Mesendoderm (in vitro differentiated cells): ENCODE data around the gene LCP2.
A peak's percentile ranks its signal among the peaks of the same experiment; 100 is the strongest.

Experiments used
- DNase-seq: peaks from one replicate; pipeline ENCODE4 v3.0.0; 2013
- H2AK5ac ChIP-seq: 2 replicates; pipeline ENCODE4 v1.6.1; 2013; ENCODE audit warnings: low read length, inconsistent platforms
- H2BK120ac ChIP-seq: 2 replicates; pipeline ENCODE4 v1.6.1; 2013; ENCODE audit warnings: low read depth, mild to moderate bottlenecking, low read length, moderate library complexity, mixed read lengths
- H2BK15ac ChIP-seq: replicated peaks from 2 replicates; pipeline ENCODE4 v1.6.1; 2013; ENCODE audit warnings: low read depth, mild to moderate bottlenecking, moderate library complexity
- H2BK5ac ChIP-seq: 2 replicates; pipeline ENCODE4 v1.6.1; 2013; ENCODE audit warnings: low read length, inconsistent platforms
- H3K18ac ChIP-seq: 2 replicates; pipeline ENCODE4 v1.6.1; 2013; ENCODE audit warnings: mild to moderate bottlenecking, low read length, mixed read lengths
- H3K23ac ChIP-seq: one replicate; pipeline ENCODE4 v1.6.1; 2013; ENCODE audit warnings: low read length
- H3K27ac ChIP-seq: 2 replicates; pipeline ENCODE4 v1.5.1; 2013; ENCODE audit warnings: low read depth, mild to moderate bottlenecking, inconsistent platforms, low read length, moderate library complexity
- H3K27me3 ChIP-seq: 2 replicates; pipeline ENCODE4 v1.6.1; 2013; ENCODE audit warnings: low read length, control low read depth, mild to moderate bottlenecking, inconsistent platforms; ENCODE audit not compliant: insufficient read depth, poor library complexity
- H3K36me3 ChIP-seq: 2 replicates; pipeline ENCODE4 v1.6.1; 2013; ENCODE audit warnings: low read length, inconsistent platforms; ENCODE audit not compliant: control insufficient read depth, insufficient read depth
- H3K4ac ChIP-seq: one replicate; pipeline ENCODE4 v1.6.1; 2013; ENCODE audit warnings: low read depth, mild to moderate bottlenecking, low read length, moderate library complexity
- H3K4me1 ChIP-seq: 2 replicates; pipeline ENCODE4 v1.6.1; 2013; ENCODE audit warnings: low read depth, low read length, inconsistent platforms; ENCODE audit not compliant: control insufficient read depth
- H3K4me2 ChIP-seq: 2 replicates; pipeline ENCODE4 v1.6.1; 2013; ENCODE audit warnings: low read length
- H3K4me3 ChIP-seq: 2 replicates; pipeline ENCODE4 v1.5.1; 2013; ENCODE audit warnings: mild to moderate bottlenecking, low read length
- H3K56ac ChIP-seq: one replicate; pipeline ENCODE4 v1.6.1; 2013; ENCODE audit warnings: low read length
- H3K79me1 ChIP-seq: 2 replicates; pipeline ENCODE4 v1.6.1; 2013; ENCODE audit warnings: low read length, inconsistent platforms
- H3K79me2 ChIP-seq: 2 replicates; pipeline ENCODE4 v1.6.1; 2013; ENCODE audit warnings: mild to moderate bottlenecking, low read length; ENCODE audit not compliant: control insufficient read depth, insufficient read depth
- H3K9ac ChIP-seq: 2 replicates; pipeline ENCODE4 v1.6.1; 2013; ENCODE audit warnings: low read length, inconsistent platforms
- H4K5ac ChIP-seq: one replicate; pipeline ENCODE4 v1.6.1; 2013; ENCODE audit warnings: low read length
- H4K8ac ChIP-seq: one replicate; pipeline ENCODE4 v1.6.1; 2013; ENCODE audit warnings: low read depth, mild to moderate bottlenecking, control low read depth, low read length, moderate library complexity
- WGBS: extraction: QIAGEN DNeasy Blood & Tissue Kit; methylation state at CpG from one replicate; pipeline ENCODE4 v1.1.7; 2013; ENCODE audit warnings: low lambda C conversion rate, missing lambda C conversion rate; ENCODE audit not compliant: insufficient coverage; ENCODE audit errors: extremely low coverage; 5-methylcytosine and 5-hydroxymethylcytosine counted together

LCP2 gene

DNA sequence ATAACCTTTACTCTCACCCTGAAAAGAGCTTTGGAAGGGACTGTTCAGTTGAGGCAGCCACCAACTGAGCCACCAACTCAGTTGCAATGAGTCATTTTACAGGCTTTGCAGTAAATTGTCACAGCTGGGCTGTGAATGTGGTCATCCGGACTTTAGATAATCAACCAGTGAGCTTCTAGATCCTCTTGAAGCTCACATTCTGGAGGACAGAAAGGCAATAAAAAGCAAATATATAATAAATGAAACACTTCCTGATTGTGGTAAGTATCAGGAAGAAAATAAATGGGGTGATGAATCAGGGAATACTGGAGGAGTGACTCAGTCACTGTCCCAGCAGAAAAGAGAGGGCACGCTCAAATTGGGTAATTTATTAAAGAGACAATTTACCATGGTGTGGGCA is 78.0 kb downstream of the LCP2 start:
- Histone ChIP-seq H3K9ac (no peak overlapping the region), H3K18ac (no peak overlapping the region), H2BK5ac (no peak overlapping the region), H3K4me2 (no peak overlapping the region), H3K23ac (no peak overlapping the region), H4K5ac (no peak overlapping the region), H3K79me2 (no peaks in the 10 kb centered on the region), H2BK120ac (no peak overlapping the region), H3K27me3 (no peaks in the 10 kb centered on the region), H2BK15ac (no peak overlapping the region), H3K4me1 (peaks cover 4% of the 10 kb centered on the region), H3K56ac (no peak overlapping the region), H3K36me3 (no peaks in the 10 kb centered on the region), H3K79me1 (no peaks in the 10 kb centered on the region), H3K27ac (no peak overlapping the region), H3K4ac (no peak overlapping the region), H2AK5ac (no peak overlapping the region), H3K4me3 (no peak overlapping the region), H4K8ac (no peak overlapping the region)
- DNase-seq: peak; percentile 31
- WGBS: no CpG with 5 or more reads among the region's 2 CpGs

DNA sequence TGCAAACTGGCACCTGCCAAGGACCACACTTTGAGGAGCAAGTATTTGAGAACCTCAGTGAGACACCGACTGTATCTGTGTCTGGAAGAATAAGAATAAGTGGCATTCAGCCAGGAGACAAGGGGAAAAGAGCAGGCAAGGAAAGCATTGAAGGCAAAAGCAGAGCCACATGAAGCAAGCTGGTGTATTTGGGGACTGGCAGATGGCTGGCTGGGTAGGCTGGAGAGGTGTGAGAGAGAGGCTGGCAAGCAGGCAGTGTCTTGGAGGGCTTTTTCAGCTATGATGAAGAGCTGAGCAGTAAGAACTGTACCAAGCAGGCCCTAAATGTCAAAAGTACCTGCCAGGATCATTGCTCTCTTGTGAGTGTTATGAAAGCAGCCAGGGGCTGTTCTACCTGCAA is 78.9 kb downstream of the LCP2 start:
- H4K8ac ChIP-seq: no peak overlapping the region

DNA sequence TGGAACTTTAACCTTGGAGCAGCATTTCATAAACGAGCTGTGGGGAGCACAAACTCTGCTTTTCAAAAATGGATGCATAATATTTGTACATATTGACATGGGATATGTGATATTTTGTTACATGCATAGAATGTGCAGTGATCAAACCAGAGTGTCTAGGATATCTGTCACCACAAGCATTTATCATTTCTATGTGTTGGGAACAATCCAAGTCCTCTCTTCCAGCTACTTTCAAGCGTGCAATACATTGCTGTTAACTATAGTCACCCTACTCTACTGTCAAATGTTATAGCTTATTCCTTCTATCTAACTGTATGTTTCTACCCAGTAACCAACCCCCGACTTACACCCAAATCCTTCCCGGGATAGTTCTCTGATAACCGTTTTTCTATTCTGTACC is 79.7 kb downstream of the LCP2 start:
- H3K27ac ChIP-seq: no peak overlapping the region
- H3K23ac ChIP-seq: no peak overlapping the region
- no peaks in the 10 kb centered on the region for H3K79me2 ChIP-seq
- H3K4ac ChIP-seq: no peak overlapping the region
- no peak overlapping the region for H2AK5ac ChIP-seq
- no peak overlapping the region for H4K8ac ChIP-seq
- no peaks in the 10 kb centered on the region for H3K36me3 ChIP-seq
- H3K56ac ChIP-seq: no peak overlapping the region
- H3K4me2 ChIP-seq: no peak overlapping the region
- no CpG with 5 or more reads among the region's 5 CpGs for WGBS
- H2BK5ac ChIP-seq: no peak overlapping the region
- H4K5ac ChIP-seq: no peak overlapping the region
- no peaks in the 10 kb centered on the region for H3K4me1 ChIP-seq
- H3K27me3 ChIP-seq: no peaks in the 10 kb centered on the region
- H3K79me1 ChIP-seq: no peaks in the 10 kb centered on the region
- no peak overlapping the region for H3K9ac ChIP-seq
- DNase-seq: no peak
- no peak overlapping the region for H2BK15ac ChIP-seq
- H2BK120ac ChIP-seq: no peak overlapping the region
- no peak overlapping the region for H3K18ac ChIP-seq
- no peak overlapping the region for H3K4me3 ChIP-seq

More for the DNA sequence above, 78.9 kb downstream of the LCP2 start:
- no peaks in the 10 kb centered on the region for H3K36me3 ChIP-seq
- H3K9ac ChIP-seq: no peak overlapping the region
- WGBS: no CpG with 5 or more reads among the region's 1 CpG
- H3K27me3 ChIP-seq: no peaks in the 10 kb centered on the region
- H3K27ac ChIP-seq: no peak overlapping the region
- H2AK5ac ChIP-seq: no peak overlapping the region
- peaks cover under 1% of the 10 kb centered on the region for H3K4me1 ChIP-seq
- no peak overlapping the region for H3K4me3 ChIP-seq
- no peak overlapping the region for H4K5ac ChIP-seq
- H3K23ac ChIP-seq: no peak overlapping the region
- H3K18ac ChIP-seq: no peak overlapping the region
- no peak overlapping the region for H2BK5ac ChIP-seq
- H2BK120ac ChIP-seq: no peak overlapping the region
- H3K79me2 ChIP-seq: no peaks in the 10 kb centered on the region
- DNase-seq: no peak
- no peak overlapping the region for H2BK15ac ChIP-seq
- H3K4ac ChIP-seq: no peak overlapping the region
- no peaks in the 10 kb centered on the region for H3K79me1 ChIP-seq
- no peak overlapping the region for H3K4me2 ChIP-seq
- H3K56ac ChIP-seq: no peak overlapping the region

DNA sequence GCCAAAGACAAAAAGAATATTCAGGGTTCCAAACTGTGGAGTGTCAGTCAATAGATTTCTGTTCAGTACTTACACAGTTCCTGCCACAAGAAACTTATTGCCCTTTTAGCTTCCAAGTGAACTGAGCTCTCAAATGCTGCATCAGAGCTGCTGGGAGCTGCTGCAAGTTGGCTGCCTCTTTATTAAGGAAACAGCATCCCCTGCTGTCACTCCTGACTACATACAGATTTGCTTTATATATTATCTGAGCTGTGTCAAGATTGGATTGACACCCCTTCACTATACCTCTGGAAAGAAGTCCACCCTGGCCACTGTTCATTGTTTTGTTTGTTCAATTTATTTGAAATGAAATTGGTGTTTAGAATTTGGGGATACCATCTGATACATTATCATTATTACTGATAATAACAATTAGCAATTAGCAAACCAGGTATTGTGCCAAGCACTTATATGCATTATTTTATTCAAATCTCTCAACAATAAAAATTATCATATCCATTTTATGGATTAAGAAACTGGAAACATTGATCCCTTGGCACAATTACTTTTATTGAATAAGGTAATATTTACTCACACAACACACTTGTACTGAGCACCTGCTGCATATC is 81.2 kb downstream of the LCP2 start:
- no peak overlapping the region for H3K4ac ChIP-seq
- H2BK120ac ChIP-seq: no peak overlapping the region
- no peak overlapping the region for H3K56ac ChIP-seq
- no peak overlapping the region for H3K18ac ChIP-seq
- H3K27me3 ChIP-seq: no peaks in the 10 kb centered on the region
- no peak overlapping the region for H4K8ac ChIP-seq
- H2BK15ac ChIP-seq: no peak overlapping the region
- DNase-seq: peak; percentile 75
- no peaks in the 10 kb centered on the region for H3K79me1 ChIP-seq
- no peak overlapping the region for H4K5ac ChIP-seq
- no peak overlapping the region for H3K4me3 ChIP-seq
- H3K79me2 ChIP-seq: no peaks in the 10 kb centered on the region
- H3K9ac ChIP-seq: no peak overlapping the region
- no peak overlapping the region for H2BK5ac ChIP-seq
- no peaks in the 10 kb centered on the region for H3K4me1 ChIP-seq
- H3K27ac ChIP-seq: no peak overlapping the region
- H3K4me2 ChIP-seq: no peak overlapping the region
- no peaks in the 10 kb centered on the region for H3K36me3 ChIP-seq
- no peak overlapping the region for H2AK5ac ChIP-seq
- H3K23ac ChIP-seq: no peak overlapping the region

DNA sequence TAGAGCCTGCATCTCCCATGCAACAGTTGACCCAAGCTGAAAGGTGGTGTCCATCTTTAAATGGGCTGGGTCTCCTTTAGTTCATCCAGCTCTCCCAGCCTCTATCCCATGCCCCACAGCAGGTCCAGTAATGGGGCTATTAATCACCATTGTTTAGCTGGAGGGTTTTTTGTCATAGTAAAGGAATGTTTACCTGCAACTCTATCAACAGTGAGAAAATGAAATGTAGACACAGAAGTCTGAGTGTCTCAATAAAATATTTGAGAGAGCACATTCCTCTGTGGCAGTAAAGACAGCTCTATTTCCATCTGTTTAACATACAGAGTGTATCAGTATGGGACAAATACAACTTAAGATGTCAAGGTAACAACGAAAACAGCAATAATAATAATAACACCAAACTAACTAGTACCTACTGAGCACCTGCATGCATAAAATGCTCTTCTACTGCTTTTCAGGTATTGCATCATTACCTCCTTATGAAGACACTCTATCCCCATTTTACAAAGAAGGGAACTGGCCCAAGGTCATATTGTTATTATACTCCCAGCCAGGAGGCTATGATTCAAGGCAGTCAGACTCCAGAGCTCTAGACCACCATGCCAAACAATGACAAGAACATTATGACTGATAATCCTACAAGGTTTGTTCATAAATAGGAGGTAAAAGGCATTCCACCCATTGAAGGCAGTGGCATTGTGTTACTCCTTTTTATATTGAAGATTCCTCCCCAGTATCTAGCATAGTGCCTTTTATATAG is 85.8 kb downstream of the LCP2 start:
- Histone ChIP-seq H3K4me1 (no peaks in the 10 kb centered on the region), H3K23ac (no peak overlapping the region), H3K4me2 (no peak overlapping the region), H2BK120ac (no peak overlapping the region), H3K79me1 (no peaks in the 10 kb centered on the region), H2BK15ac (no peak overlapping the region), H4K8ac (no peak overlapping the region), H3K27ac (no peak overlapping the region), H3K79me2 (no peaks in the 10 kb centered on the region), H3K4ac (no peak overlapping the region), H2AK5ac (no peak overlapping the region), H3K4me3 (no peak overlapping the region), H3K18ac (no peak overlapping the region), H3K27me3 (no peaks in the 10 kb centered on the region), H3K9ac (no peak overlapping the region), H4K5ac (no peak overlapping the region), H3K56ac (no peak overlapping the region), H2BK5ac (no peak overlapping the region), H3K36me3 (no peaks in the 10 kb centered on the region)
- DNase-seq: no peak
- WGBS: no CpG with 5 or more reads among the region's 1 CpG

DNA sequence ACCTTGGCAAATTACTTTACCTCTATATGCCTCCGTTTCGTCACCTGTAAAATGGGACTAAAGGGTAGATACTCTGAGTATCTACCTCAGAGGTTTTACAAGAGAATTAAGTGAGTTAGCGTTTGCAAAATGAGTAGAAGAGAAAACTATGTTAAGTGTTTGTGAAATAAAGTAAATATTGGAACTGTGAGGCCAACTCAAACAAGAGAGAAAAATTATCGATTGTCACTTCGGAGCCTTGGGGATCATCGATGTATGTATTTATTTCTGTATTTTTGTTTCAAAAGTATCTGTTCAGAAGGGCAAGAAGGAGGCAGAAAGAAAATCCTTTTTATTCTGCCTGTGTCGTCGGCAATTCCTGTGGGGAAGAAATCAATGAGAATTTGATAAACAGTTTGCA is 90.6 kb downstream of the LCP2 start:
- Histone ChIP-seq H3K9ac (no peak overlapping the region), H4K5ac (no peak overlapping the region), H3K27ac (no peak overlapping the region), H3K23ac (no peak overlapping the region), H3K79me1 (no peaks in the 10 kb centered on the region), H3K4me2 (no peak overlapping the region), H3K4me1 (no peaks in the 10 kb centered on the region), H3K4me3 (no peak overlapping the region), H2BK5ac (no peak overlapping the region), H3K56ac (no peak overlapping the region), H3K36me3 (no peaks in the 10 kb centered on the region), H2BK120ac (no peak overlapping the region), H3K79me2 (no peaks in the 10 kb centered on the region), H4K8ac (no peak overlapping the region), H2BK15ac (no peak overlapping the region), H2AK5ac (no peak overlapping the region), H3K4ac (no peak overlapping the region), H3K27me3 (no peaks in the 10 kb centered on the region), H3K18ac (no peak overlapping the region)
- WGBS: no CpG with 5 or more reads among the region's 8 CpGs
- no peak for DNase-seq
